ENCODE results near the gene TBC1D5.
"Not testable (repeated sequence)": the region's sequence is repeated elsewhere in the genome, so short reads cannot be mapped to it uniquely, and the experiment has no call there.

TBC1D5 gene

DNA sequence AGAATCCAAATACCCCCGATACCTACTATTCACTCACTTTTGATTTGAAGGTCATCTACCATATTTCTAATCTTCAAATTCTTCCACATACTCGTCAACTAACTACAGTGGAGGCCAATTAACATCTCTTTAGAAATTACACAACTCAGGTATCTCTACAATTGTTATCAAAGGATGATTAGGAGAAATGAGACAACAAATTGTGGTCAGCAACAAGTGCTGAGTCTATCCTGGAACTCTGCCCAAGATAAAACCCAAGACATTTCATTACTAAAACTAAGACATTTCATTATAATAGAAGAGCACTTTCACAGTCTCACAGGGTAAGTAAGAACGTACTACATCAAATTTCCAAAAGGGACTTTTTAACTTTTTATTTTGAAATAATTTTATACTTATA is 100.0 kb downstream of the TBC1D5 start:
- DNase-seq (ENCODE audit: low spot score): no peak

GRCh38 chr3:17640466-17640865 is 102.0 kb downstream of the TBC1D5 start:
- DNase-seq (ENCODE audit: low spot score): no peak

DNA sequence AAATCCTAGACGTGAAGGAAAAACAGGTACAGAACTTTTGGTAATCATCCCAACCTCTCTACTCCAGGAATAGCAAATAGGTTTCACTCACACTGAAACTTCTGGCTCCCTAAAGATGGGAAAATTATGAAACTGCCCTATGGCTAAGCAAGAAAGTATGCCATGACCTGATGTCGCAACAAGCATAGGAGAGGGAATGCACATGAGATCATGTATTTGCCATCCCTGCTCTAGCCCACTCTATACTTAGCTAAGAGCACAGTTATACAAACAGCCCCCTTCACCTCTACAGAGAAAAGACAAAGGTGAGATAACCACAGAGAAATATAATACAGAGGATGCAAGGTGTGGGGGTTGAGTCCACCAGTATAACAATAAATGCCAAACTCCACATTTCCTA is 102.7 kb downstream of the TBC1D5 start:
- DNase-seq (ENCODE audit: low spot score): no peak

DNA sequence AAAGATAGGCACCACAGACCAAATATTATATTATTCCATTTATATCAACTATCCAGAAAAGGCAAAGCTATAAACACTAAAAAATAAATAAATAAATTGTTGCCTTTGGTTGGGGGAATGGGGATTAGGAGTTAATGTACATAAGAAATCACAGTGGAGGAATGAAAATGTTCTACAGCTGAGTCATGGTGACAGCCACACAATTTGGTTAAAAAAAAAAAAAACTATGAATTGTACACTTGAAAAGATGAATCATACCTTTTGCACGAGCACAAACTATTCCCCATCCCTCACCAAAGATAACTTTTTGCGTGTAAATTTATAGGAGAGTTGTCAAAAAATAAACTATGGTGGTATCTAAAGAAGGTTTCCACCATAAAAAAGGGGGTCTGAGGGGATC is 103.2 kb downstream of the TBC1D5 start:
- no peak for DNase-seq (ENCODE audit: low spot score)

DNA sequence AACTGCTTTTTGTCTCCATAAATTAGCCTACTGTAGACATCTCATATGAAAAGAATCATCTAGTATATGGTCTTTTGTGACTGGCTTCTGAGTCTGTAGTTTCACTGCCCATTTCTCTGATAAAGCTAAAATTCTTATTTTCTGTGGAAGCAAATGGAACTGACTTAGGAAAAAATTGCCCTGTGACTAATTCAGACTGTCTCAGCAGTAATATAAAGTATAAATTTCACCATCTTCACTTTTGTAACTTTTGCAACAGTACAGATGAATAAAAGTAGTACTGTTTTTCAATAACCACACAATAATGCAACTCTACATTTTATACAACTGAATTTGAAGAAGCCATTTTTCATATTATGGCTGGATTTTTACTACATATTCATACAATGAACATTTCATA is 104.1 kb downstream of the TBC1D5 start:
- no peak for DNase-seq (ENCODE audit: low spot score)

GRCh38 chr3:17635675-17636074 is 106.8 kb downstream of the TBC1D5 start:
- DNase-seq (ENCODE audit: low spot score): not testable (repeated sequence)

- DNase-seq (ENCODE audit: low spot score): no peak
These were observed 107.5 kb downstream of the TBC1D5 start for GRCh38 chr3:17634964-17635363.

- DNase-seq (ENCODE audit: low spot score): no peak
These were observed 108.2 kb downstream of the TBC1D5 start for GRCh38 chr3:17634201-17634600.

DNA sequence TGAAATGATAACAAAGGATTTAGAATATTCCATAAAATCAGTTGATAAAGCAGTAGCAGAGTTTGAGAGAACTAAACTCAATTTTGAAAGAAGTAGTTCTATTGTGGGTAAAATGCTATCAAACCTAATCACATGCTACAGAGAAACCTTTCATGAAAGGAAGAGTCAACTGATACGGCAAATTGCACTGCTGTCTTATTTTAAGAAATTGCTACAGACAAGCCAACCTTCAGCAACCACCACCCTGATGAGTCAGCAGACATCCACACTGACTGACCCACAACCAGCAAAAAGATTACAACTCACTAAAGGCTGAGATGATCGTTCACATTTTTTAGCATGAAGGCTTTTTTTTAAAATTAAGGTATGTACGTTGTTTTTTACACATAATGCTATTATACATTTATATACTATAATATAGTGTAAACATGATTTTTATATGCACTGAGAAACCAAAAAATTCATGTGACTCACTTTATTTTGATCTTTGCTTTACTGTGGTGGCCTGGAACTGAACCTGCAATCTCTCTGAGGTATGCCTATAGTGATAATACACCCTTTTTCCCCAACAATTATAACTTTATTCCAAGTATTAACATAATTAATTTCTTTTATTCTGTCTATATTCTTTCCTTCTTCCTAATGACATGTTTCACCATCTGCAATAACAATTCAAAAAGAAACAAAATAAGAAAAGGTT is 109.9 kb downstream of the TBC1D5 start:
- DNase-seq (ENCODE audit: low spot score): peak; percentile 33

GRCh38 chr3:17631609-17632008 is 110.8 kb downstream of the TBC1D5 start:
- DNase-seq (ENCODE audit: low spot score): no peak

DNA sequence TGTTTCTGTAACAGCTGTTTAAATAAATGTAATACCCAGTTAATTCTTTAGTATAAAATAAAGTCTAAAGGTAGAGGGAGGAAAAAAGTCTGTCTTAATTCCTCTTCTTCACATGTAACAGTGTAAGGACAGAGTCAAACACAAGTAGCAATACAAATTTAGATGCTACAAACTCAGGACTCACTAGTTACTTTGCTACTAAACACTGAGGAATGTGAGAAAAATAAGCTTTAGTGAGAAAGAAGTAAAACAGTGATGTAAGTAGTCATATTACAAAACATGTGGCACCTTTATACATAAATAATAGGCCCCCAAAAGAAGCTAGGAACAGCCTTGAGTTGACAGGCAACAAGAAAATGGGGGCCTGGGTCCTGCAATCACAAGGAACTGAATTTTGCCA is 113.0 kb downstream of the TBC1D5 start:
- DNase-seq (ENCODE audit: low spot score): no peak

DNA sequence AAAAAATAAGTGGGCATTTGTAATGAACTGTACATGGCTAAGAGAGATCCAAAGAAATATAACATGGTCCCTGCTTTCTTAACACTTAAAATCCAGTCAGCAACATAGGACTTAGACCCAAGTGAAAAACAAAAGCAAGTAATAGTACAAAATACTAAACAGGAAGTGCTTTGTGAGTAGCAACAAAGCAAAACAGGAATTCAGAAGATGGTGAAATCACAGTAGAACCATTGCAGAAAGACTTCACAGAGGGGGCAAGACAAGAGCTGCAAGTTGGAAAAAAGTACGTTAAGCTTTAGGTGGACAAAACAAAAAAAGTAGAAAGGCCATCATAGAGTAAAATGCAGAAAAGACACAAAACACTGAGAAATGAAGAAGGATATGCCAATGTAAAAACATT is 116.0 kb downstream of the TBC1D5 start:
- DNase-seq (ENCODE audit: low spot score): no peak

- DNase-seq (ENCODE audit: low spot score): no peak
These were observed 117.3 kb downstream of the TBC1D5 start for GRCh38 chr3:17625133-17625532.

- DNase-seq (ENCODE audit: low spot score): no peak
These were observed 119.0 kb downstream of the TBC1D5 start for GRCh38 chr3:17623464-17623863.

DNA sequence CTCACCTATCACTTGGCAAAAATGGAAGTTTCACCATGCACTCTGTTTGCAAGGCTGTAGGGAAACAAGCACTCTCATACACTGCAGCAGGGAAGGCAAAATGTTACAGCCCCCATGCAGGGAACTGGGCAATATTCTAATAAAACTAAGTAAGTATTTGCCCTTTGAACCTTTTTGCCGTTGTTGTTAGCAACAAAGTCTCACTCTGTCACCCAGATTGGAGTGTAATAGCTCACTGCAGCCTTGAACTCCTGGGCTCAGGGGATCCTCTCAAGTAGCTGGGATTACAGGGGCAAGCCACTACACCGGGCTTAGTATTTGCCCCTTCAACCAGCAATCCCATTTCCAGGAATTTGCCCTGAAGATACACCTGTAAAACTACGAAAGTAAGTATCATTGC is 122.5 kb downstream of the TBC1D5 start:
- DNase-seq (ENCODE audit: low spot score): no peak

- DNase-seq (ENCODE audit: low spot score): not testable (repeated sequence)
These were observed 129.4 kb downstream of the TBC1D5 start for GRCh38 chr3:17613017-17613416.

GRCh38 chr3:17607905-17608304 is 134.5 kb downstream of the TBC1D5 start:
- no peak for DNase-seq (ENCODE audit: low spot score)

- no peak for DNase-seq (ENCODE audit: low spot score)
These were observed 136.5 kb downstream of the TBC1D5 start for GRCh38 chr3:17605934-17606333.

DNA sequence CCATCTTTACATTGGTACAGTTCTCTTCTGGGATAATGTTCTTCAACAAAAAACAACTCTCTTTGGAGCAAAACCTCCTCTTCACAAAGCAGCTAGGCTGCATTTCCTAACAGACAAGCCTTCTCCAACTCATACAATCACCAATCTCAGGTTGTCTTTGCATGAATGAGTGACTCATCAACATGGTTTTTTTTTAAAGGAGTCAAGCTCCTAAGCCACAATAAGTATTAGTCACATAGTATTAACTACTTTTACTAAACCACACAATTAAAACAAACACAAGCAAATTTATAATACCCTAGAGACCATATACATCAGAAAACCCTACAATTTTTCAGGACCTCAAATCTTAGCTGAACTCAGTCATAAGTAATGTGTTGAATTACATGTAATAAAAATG is 137.4 kb downstream of the TBC1D5 start:
- peak; percentile 72 for DNase-seq (ENCODE audit: low spot score)

DNA sequence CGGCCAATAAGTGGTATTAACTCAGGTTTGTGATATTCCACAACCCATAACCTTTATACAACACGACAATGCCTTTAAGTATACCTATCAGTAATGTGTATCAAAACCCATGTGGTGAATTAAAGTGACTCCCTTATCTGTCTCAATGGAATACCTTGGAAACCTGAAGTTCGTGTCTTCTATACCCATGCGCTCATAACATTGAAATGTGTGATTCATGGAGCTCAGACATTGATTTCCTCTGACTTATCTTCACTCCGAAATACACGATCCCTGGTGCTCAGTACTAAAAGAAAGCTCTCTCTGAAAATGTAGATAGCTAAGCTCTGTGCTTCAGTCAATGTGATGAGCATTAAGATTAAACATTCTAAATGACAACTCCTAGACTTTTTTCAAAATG is 140.3 kb downstream of the TBC1D5 start:
- no peak for DNase-seq (ENCODE audit: low spot score)

DNA sequence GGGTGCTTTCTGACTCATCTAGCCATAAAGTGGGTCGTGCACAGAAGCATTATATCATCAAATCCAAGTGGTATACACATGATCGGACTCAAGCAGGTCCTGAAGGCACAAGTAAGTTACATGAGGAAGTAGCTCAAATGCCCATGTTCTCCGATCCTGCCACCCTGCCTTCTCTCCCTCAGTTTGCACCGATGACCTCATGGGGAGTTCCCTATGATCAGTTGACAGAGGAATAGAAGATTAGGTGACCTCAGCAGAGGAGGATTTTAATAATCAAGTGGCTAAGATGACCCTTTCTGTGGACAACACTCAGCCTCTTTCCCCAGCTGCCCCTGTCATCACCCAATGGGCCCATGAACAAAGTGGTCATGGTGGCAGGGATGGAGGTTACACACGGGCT is 149.5 kb downstream of the TBC1D5 start:
- no peak for DNase-seq (ENCODE audit: low spot score)

GRCh38 chr3:17590465-17590864 is 152.0 kb downstream of the TBC1D5 start:
- DNase-seq (ENCODE audit: low spot score): no peak

DNA sequence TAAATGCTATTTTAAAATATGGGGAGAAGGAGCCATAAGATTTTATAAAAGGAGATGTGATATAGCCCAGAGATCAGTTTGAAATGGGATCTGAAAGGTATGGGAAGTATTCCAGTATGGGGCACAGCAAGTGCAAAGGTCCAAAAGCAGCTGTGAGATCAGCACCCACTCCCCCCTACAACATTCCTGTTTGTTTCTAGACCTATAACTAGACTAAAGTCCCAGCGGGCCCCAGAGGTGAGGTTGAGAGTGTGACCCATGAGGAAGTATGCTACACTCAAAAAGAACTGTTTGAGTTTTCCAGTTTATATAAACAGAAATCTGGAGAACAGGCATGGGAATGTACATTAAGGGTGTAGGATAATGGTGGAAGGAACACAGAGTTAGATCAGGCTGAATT is 152.5 kb downstream of the TBC1D5 start:
- no peak for DNase-seq (ENCODE audit: low spot score)

DNA sequence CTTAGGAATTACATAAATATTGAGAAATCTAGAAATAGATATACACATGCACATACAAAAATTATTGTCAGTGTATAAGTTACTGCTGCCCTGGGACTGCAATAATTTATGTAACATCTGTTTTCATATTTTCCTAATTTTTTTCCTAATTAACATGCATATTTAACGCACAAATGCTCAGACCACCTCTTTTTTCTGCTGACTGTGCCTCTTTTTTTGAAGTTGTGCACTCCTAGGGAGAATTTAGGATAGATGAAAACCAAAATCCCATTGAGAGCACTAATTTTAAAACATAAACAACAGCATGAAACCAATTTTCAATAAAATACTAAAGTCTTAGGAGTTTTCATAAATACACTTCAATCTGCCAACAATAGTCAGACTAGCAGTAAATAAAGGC is 154.0 kb downstream of the TBC1D5 start:
- DNase-seq (ENCODE audit: low spot score): no peak
